ENCODE data around the gene TBK1.
A peak's percentile ranks its signal among the peaks of the same experiment; 100 is the strongest.

Gene TBK1

GRCh38 chr12:64452559-64453329 lies 824 bp downstream of the TBK1 start:
- DNase-seq, result peak; percentile 29 to 78

GRCh38 chr12:64455506-64455905 lies 3.6 kb downstream of the TBK1 start:
- no peak for DNase-seq

- DNase-seq, result no peak
Observed at GRCh38 chr12:64456119-64456518, 4.2 kb downstream of the TBK1 start.

- DNase-seq, result no peak
Observed at GRCh38 chr12:64457032-64457431, 5.1 kb downstream of the TBK1 start.

- DNase-seq, result no peak
Observed at GRCh38 chr12:64457466-64457865, 5.5 kb downstream of the TBK1 start.

- DNase-seq, result no peak
Observed at GRCh38 chr12:64457923-64458322, 6.0 kb downstream of the TBK1 start.

GRCh38 chr12:64459394-64459891 lies 7.5 kb downstream of the TBK1 start:
- peak in 1 of 2 experiments; percentile 51 for DNase-seq

- peak in 1 of 2 experiments; percentile 39 for DNase-seq
Observed at GRCh38 chr12:64461634-64462414, 9.9 kb downstream of the TBK1 start.

GRCh38 chr12:64466178-64466577 lies 14.3 kb downstream of the TBK1 start:
- no peak for DNase-seq

- DNase-seq, result no peak
Observed at GRCh38 chr12:64468966-64469365, 17.0 kb downstream of the TBK1 start.

GRCh38 chr12:64469455-64470142 lies 17.7 kb downstream of the TBK1 start:
- DNase-seq, result no peak

GRCh38 chr12:64470495-64470894 lies 18.6 kb downstream of the TBK1 start:
- no peak for DNase-seq

GRCh38 chr12:64473176-64473575 lies 21.3 kb downstream of the TBK1 start:
- no peak for DNase-seq

- no peak for DNase-seq
Observed at GRCh38 chr12:64475518-64475917, 23.6 kb downstream of the TBK1 start.

GRCh38 chr12:64476844-64477243 lies 24.9 kb downstream of the TBK1 start:
- no peak for DNase-seq

- no peak for DNase-seq
Observed at GRCh38 chr12:64478661-64479060, 26.7 kb downstream of the TBK1 start.

- DNase-seq, result no peak
Observed at GRCh38 chr12:64480148-64480547, 28.2 kb downstream of the TBK1 start.

GRCh38 chr12:64486657-64487056 lies 34.7 kb downstream of the TBK1 start:
- DNase-seq, result no peak

- DNase-seq, result no peak
Observed at GRCh38 chr12:64491718-64492117, 39.8 kb downstream of the TBK1 start.

- no peak for DNase-seq
Observed at GRCh38 chr12:64493513-64493912, 41.6 kb downstream of the TBK1 start.

- no peak for DNase-seq
Observed at GRCh38 chr12:64494998-64495729, 43.2 kb downstream of the TBK1 start.

- DNase-seq, result no peak
Observed at GRCh38 chr12:64496839-64497400, 45.0 kb downstream of the TBK1 start.
